Hepatocyte (in vitro differentiated cells): ENCODE results near the gene MINAR1. TPM values are rescaled to one million over a fixed set of nuclear protein-coding genes. Genes with fewer than 3 reads are reported as not detected.

Source experiments
- DNase-seq: peaks from one replicate; pipeline ENCODE4 v3.0.0-alpha.2; 2016; ENCODE audit warnings: low spot score
- H2AFZ ChIP-seq: fragments of 200-600 bp; sonication (generic); 2 replicates; pipeline ENCODE4 v1.6.0; 2016; ENCODE audit warnings: antibody characterized with exemption, mild to moderate bottlenecking
- H3K27ac ChIP-seq: fragments of 200-600 bp; sonication (generic); 2 replicates; pipeline ENCODE4 v1.5.1; 2016; ENCODE audit warnings: mild to moderate bottlenecking
- H3K27me3 ChIP-seq: fragments of 200-600 bp; sonication (generic); 2 replicates; pipeline ENCODE4 v1.6.1; 2016
- H3K36me3 ChIP-seq: fragments of 200-600 bp; sonication (generic); replicated peaks from 2 replicates; pipeline ENCODE4 v1.5.1; 2016; ENCODE audit warnings: low read depth; ENCODE audit not compliant: insufficient read depth
- H3K4me1 ChIP-seq: fragments of 200-600 bp; sonication (generic); 2 replicates; pipeline ENCODE4 v1.5.1; 2016; ENCODE audit warnings: mild to moderate bottlenecking, moderate library complexity; ENCODE audit not compliant: insufficient read depth
- H3K4me2 ChIP-seq: fragments of 200-600 bp; sonication (generic); 2 replicates; pipeline ENCODE4 v1.6.0; 2016
- H3K4me3 ChIP-seq: fragments of 200-600 bp; sonication (generic); 2 replicates; pipeline ENCODE4 v1.5.1; 2016; ENCODE audit warnings: mild to moderate bottlenecking
- H3K79me2 ChIP-seq: fragments of 200-600 bp; sonication (generic); 2 replicates; pipeline ENCODE4 v1.6.0; 2017; ENCODE audit warnings: mild to moderate bottlenecking
- H3K9me2 ChIP-seq: fragments of 200-600 bp; sonication (generic); replicated peaks from 2 replicates; pipeline ENCODE4 v1.6.0; 2017; ENCODE audit warnings: mild to moderate bottlenecking; ENCODE audit not compliant: insufficient read depth
- H3K9me3 ChIP-seq: fragments of 200-600 bp; sonication (generic); 2 replicates; pipeline ENCODE4 v1.5.1; 2016; ENCODE audit warnings: low read depth, mild to moderate bottlenecking
- H4K20me1 ChIP-seq: fragments of 200-600 bp; sonication (generic); 2 replicates; pipeline ENCODE4 v1.6.0; 2016; ENCODE audit warnings: mild to moderate bottlenecking; ENCODE audit not compliant: insufficient read depth, poor library complexity, severe bottlenecking
- CTCF ChIP-seq: fragments of 200-600 bp; sonication (generic); IDR thresholded peaks from 2 replicates; pipeline ENCODE4 v1.5.1; 2016; ENCODE audit warnings: antibody characterized with exemption, mild to moderate bottlenecking; ENCODE audit not compliant: poor library complexity
- EZH2 ChIP-seq: fragments of 200-600 bp; sonication (generic); IDR thresholded peaks from 2 replicates; pipeline ENCODE4 v1.6.1; 2016; ENCODE audit warnings: antibody characterized with exemption, mild to moderate bottlenecking, borderline replicate concordance
- EZH2phosphoT487 ChIP-seq: fragments of 200-600 bp; sonication (generic); IDR thresholded peaks from one replicate; pipeline ENCODE4 v1.6.1; 2018; ENCODE audit warnings: antibody characterized with exemption, mild to moderate bottlenecking, low read depth, moderate library complexity; ENCODE audit not compliant: unreplicated experiment, severe bottlenecking
- WGBS: methylation state at CpG from one replicate; pipeline ENCODE4 v1.1.6; 2016; ENCODE audit warnings: low lambda C conversion rate; ENCODE audit errors: missing lambda C conversion rate; 5-methylcytosine and 5-hydroxymethylcytosine counted together
- polyA plus RNA-seq: library from polyadenylated mRNA; unstranded; fragments of >200 nt; fragmentation: Nextera tagmentation; extraction: Ambion mirVana; gene quantifications from 2 replicates; pipeline ENCODE4 v1.2.1, GENCODE V29; 2016
- total RNA-seq: library from RNA; depleted of rRNA; stranded (reverse); fragments of >200 nt; gene quantifications from 2 replicates; pipeline ENCODE4 v1.2.3, GENCODE V29; 2014

The MINAR1 gene
- total and polyA plus RNA-seq, 2 experiments from 2014 or later: 0.10 to 1.3 TPM

- peaks cover 75% of the 10 kb centered on the region for H3K27me3 ChIP-seq
- no peaks in the 10 kb centered on the region for H4K20me1 ChIP-seq
- H3K4me3 ChIP-seq: no peak overlapping the region
- 66% methylated on average over 3 of the region's 3 CpGs for WGBS
- no peak for DNase-seq
- no peaks in the 10 kb centered on the region for H3K79me2 ChIP-seq
- no peak overlapping the region for H3K27ac ChIP-seq
- no peak for TF ChIP-seq CTCF
- no peak for TF ChIP-seq EZH2
- TF ChIP-seq EZH2phosphoT487: no peak
- H3K4me2 ChIP-seq: no peak overlapping the region
- no peaks in the 10 kb centered on the region for H3K36me3 ChIP-seq
- H3K9me2 ChIP-seq: no peaks in the 10 kb centered on the region
- H3K4me1 ChIP-seq: peaks cover 22% of the 10 kb centered on the region
- no peak overlapping the region for H2AFZ ChIP-seq
- no peaks in the 10 kb centered on the region for H3K9me3 ChIP-seq
These were observed 2.2 kb downstream of the MINAR1 start for GRCh38 chr15:79434361-79434760.

- Histone ChIP-seq H3K36me3 (no peaks in the 10 kb centered on the region), H2AFZ (no peak overlapping the region), H4K20me1 (no peaks in the 10 kb centered on the region), H3K9me3 (no peaks in the 10 kb centered on the region), H3K27ac (no peak overlapping the region), H3K4me2 (no peak overlapping the region), H3K4me3 (no peak overlapping the region), H3K9me2 (no peaks in the 10 kb centered on the region), H3K79me2 (no peaks in the 10 kb centered on the region), H3K4me1 (peaks cover 18% of the 10 kb centered on the region), H3K27me3 (peaks cover 56% of the 10 kb centered on the region)
- 63% methylated on average over 8 of the region's 8 CpGs for WGBS
- no peak for TF ChIP-seq EZH2phosphoT487
- no peak for TF ChIP-seq CTCF
- TF ChIP-seq EZH2: no peak
- no peak for DNase-seq
These were observed 4.1 kb downstream of the MINAR1 start for GRCh38 chr15:79436037-79436780.

GRCh38 chr15:79437275-79438000 is 5.3 kb downstream of the MINAR1 start:
- Histone ChIP-seq H4K20me1 (no peaks in the 10 kb centered on the region), H3K9me3 (no peaks in the 10 kb centered on the region), H3K79me2 (no peaks in the 10 kb centered on the region), H3K4me3 (no peak overlapping the region), H3K36me3 (no peaks in the 10 kb centered on the region), H3K4me1 (peaks cover 6% of the 10 kb centered on the region), H2AFZ (no peak overlapping the region), H3K27ac (no peak overlapping the region), H3K27me3 (peaks cover 44% of the 10 kb centered on the region), H3K9me2 (no peaks in the 10 kb centered on the region), H3K4me2 (no peak overlapping the region)
- WGBS: no CpG with 5 or more reads among the region's 2 CpGs
- no peak for DNase-seq
- TF ChIP-seq EZH2 (no peak), CTCF (no peak), EZH2phosphoT487 (no peak)
